Fibroblast of pulmonary artery (primary cell): ENCODE measurements around the gene CPNE8.

Source experiments
- DNase-seq: peaks from one replicate; pipeline ENCODE4 v3.0.0-alpha.2; 2010; ENCODE audit warnings: low read depth
- H3K4me3 ChIP-seq: replicated peaks from 2 replicates; pipeline ENCODE4 v1.5.1; 2011; ENCODE audit warnings: low read depth, mild to moderate bottlenecking, control low read depth, low read length, moderate library complexity
- CTCF ChIP-seq: IDR thresholded peaks from 2 replicates; pipeline ENCODE4 v1.5.1; 2011; ENCODE audit warnings: mild to moderate bottlenecking, control low read depth, low read length, inconsistent platforms; ENCODE audit errors: missing control alignments

Gene CPNE8

GRCh38 chr12:38638401-38638800 is 267.0 kb downstream of the CPNE8 start:
- H3K4me3 ChIP-seq: no peak overlapping the region
- TF ChIP-seq CTCF: no peak
- no peak for DNase-seq

- TF ChIP-seq CTCF: no peak
- no peak overlapping the region for H3K4me3 ChIP-seq
- no peak for DNase-seq
These were observed 271.9 kb downstream of the CPNE8 start for GRCh38 chr12:38633511-38633910.

GRCh38 chr12:38629064-38629463 is 276.3 kb downstream of the CPNE8 start:
- no peak for TF ChIP-seq CTCF
- DNase-seq: no peak
- no peak overlapping the region for H3K4me3 ChIP-seq

- H3K4me3 ChIP-seq: no peak overlapping the region
- no peak for TF ChIP-seq CTCF
- no peak for DNase-seq
These were observed 277.1 kb downstream of the CPNE8 start for GRCh38 chr12:38628288-38628687.

- no peak for DNase-seq
- no peak overlapping the region for H3K4me3 ChIP-seq
- TF ChIP-seq CTCF: no peak
These were observed 280.1 kb downstream of the CPNE8 start for GRCh38 chr12:38625306-38625705.

GRCh38 chr12:38614171-38614570 is 291.2 kb downstream of the CPNE8 start:
- no peak for DNase-seq
- H3K4me3 ChIP-seq: no peak overlapping the region
- no peak for TF ChIP-seq CTCF

- H3K4me3 ChIP-seq: no peak overlapping the region
- no peak for TF ChIP-seq CTCF
- DNase-seq: no peak
These were observed 294.5 kb downstream of the CPNE8 start for GRCh38 chr12:38610808-38611350.
